ENCODE results near the gene SYNE1.

The SYNE1 gene

DNA sequence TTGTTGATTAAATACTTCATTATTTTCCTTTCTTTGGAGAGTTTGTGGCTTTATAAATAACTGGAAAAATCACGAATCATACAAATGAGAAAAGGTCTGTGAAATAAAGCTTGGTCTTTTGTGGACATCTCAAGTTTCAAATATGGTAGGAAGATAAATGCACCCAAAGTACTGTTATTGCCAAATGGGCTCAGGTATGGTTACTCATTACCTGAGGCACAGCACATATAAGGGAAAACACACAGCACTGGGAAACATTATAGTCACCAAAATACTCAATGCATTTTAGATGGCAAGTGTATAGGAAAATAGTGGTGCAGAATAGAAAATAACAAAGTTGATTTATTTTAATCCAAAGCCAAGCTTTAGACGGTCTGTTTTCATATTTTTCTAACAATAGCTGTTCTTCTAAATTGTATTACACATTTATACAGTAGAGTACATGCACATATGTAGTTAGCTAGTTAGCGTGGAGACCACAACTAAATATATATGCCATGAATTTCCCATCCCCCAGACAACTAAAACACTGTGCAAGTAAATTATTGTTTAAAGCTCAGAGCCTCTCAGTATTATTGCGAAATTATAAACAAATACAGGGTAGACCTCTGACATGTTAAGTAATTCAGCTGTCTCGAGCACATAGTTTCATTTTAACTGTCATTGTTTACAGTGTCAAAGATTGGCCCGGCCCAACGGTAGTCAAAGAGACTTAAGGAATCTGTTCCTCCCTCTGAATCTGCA is 336.0 kb downstream of the SYNE1 start:
- DNase-seq (ENCODE audit: low read depth in 2 of 2), result peak in 1 of 2 donors; percentile 77

DNA sequence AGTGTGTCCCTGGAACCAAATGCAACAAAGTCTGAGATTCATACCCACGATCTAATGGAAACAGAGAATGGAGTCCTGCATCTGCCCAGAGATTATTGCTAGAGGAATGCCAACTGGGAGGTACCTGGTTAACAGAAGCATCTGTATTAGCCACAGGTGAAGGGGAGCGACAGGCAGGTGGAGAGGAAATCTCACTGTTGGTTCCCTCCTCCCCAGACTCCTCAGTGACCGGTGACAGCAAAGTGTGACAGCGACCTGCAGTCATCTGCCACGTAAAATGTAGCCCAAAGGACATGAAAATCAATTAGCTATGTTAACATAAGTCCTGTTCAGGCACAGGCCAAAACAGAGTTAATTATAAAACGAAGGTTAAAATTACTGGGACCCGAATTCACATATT is 336.6 kb downstream of the SYNE1 start:
- DNase-seq (ENCODE audit: low read depth in 2 of 2), result no peak
- TF ChIP-seq, protein P1, sequence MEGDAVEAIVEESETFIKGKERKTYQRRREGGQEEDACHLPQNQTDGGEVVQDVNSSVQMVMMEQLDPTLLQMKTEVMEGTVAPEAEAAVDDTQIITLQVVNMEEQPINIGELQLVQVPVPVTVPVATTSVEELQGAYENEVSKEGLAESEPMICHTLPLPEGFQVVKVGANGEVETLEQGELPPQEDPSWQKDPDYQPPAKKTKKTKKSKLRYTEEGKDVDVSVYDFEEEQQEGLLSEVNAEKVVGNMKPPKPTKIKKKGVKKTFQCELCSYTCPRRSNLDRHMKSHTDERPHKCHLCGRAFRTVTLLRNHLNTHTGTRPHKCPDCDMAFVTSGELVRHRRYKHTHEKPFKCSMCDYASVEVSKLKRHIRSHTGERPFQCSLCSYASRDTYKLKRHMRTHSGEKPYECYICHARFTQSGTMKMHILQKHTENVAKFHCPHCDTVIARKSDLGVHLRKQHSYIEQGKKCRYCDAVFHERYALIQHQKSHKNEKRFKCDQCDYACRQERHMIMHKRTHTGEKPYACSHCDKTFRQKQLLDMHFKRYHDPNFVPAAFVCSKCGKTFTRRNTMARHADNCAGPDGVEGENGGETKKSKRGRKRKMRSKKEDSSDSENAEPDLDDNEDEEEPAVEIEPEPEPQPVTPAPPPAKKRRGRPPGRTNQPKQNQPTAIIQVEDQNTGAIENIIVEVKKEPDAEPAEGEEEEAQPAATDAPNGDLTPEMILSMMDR (IDR thresholded peaks at IDR 0.05; ENCODE audit: low read depth, low read length), result no peak
- H3K4me3 ChIP-seq (replicated peaks in 1 of 2; ENCODE audit: low read depth in 2 of 2, low read length in 2 of 2), result no peak overlapping the region

More for the DNA sequence above, 336.0 kb downstream of the SYNE1 start:
- H3K4me3 ChIP-seq (replicated peaks in 1 of 2; ENCODE audit: low read depth in 2 of 2, low read length in 2 of 2), result peak overlapping the region; percentile 69 to 80
- TF ChIP-seq, protein P1 (IDR thresholded peaks at IDR 0.05; ENCODE audit: low read depth, low read length), result no peak

DNA sequence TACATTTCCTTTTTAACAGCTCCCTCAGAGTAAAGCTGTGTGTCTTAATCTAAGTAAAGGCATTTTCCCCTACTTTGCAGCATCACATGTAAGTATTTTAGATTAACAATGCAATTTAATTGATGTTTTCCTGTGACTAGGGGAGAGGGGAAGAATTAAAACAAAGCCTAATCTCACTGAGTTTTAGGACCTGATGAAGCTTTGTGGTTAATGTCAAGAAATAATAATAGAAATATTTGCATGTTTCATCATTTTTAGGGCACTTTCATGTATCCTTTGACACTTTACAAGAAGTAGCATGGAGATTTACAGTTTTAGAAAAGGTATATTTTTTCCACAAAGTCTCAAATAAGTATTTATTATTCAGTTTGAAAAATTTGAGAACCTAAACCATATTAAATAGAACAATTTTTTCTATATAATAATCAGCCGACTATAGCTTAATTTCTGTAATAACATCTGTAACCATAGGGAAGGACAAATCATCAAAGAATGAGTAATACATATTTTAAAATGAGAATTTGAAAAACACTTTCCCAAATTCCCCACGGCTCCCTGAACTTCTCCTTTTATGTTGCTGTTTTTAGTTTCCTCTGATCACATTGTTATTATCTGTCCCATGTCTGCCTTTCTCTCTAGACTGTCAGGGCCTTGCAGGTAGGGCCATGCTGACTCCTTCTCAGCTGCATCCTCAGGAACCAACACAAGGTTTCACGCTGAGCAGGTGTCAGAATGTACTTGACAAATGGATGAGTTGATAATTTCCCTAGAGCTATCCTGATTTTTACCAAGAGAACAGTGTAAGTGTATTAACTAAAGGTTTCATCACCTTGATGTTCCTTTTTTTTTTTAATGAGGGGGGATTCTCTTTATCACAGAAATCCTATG is 338.1 kb downstream of the SYNE1 start:
- TF ChIP-seq, protein P1 (IDR thresholded peaks at IDR 0.05; ENCODE audit: low read depth, low read length), result no peak
- no peak overlapping the region for H3K4me3 ChIP-seq (replicated peaks in 1 of 2; ENCODE audit: low read depth in 2 of 2, low read length in 2 of 2)

DNA sequence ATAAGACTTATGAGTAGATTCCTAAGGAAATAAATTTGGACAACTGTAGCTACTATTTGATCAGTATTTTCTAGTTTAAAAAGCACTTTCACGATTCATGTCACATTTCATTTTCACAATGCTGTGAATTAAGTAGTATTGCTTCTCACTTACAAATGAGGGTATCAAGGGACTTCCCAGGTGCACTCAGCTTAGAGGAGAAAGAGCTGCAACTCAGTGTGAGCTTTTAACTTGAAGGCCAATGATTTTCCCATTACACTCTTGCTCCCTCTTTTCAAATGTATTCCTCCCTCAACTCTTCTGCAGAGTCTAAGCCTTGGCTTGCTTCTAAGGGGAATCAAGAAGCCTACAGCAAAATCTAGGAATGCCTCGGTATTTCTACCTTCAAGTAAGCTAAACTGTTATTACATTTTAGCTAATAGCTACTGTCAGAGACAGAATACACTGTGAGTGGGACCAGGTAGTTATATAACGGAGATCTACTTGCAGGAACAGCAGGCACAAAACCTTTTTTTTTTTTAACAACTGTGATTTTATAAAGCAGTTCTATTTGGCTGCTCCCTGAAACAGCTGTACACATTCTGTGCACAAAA is 339.0 kb downstream of the SYNE1 start:
- TF ChIP-seq, protein P1 (IDR thresholded peaks at IDR 0.05; ENCODE audit: low read depth, low read length), result no peak
- no peak overlapping the region for H3K4me3 ChIP-seq (replicated peaks in 1 of 2; ENCODE audit: low read depth in 2 of 2, low read length in 2 of 2)
- no peak for DNase-seq (ENCODE audit: low read depth in 2 of 2)

More for the DNA sequence above, 338.1 kb downstream of the SYNE1 start:
- DNase-seq (ENCODE audit: low read depth in 2 of 2), result no peak

DNA sequence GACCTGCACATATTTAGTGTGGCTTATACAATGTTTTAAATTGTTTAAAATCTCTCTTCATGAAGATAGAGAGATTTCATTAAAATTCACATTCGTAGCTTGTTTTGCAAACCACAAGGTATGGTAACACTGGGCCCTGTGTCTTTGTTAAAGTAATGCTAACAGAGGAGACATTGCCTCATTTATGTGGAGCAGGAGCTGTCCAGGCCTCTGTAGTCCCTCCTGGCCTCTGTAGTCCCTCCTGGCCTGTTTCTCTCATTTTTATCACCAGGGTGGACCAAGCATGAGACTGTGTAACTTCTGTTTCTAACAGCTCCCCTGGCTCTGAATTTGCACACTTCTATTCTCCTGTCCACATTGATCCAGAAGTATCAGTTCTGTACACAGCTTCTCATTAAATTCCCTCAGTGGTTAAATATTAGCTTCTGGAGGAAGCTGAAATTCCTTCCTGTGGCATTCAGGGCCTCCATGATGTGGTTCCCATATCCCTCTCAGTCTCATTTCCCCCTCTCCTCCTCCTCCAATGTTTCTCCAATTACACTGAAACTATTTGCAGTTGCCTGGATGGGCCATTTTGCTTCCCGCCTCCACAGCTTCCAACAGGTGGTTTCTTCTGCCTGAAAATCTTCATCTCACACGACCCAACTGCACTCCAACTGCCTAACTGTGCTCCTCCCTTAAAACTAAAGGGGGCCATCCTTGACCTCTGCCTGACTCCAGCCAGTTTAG is 340.4 kb downstream of the SYNE1 start:
- H3K4me3 ChIP-seq (replicated peaks in 1 of 2; ENCODE audit: low read depth in 2 of 2, low read length in 2 of 2), result no peak overlapping the region
- no peak for DNase-seq (ENCODE audit: low read depth in 2 of 2)
- TF ChIP-seq, protein P1 (IDR thresholded peaks at IDR 0.05; ENCODE audit: low read depth, low read length), result no peak

DNA sequence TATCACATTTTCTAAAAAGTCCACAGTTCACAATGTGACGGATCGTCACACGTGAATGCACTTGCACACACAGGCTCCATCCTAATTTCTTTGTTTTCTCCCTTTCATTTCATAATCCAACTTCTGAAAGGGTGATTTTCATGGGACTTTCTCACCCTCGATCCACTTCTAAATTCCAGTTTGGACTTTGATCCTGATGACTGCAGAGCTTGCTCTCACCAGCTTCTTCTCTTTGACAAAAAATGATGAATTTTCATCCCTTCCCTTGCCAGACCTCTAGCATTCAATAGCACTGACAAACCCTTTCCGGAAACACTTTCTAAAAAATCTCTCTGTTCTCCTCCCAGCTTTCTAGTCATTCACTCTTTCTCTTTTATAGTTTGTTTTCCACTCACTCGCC is 341.2 kb downstream of the SYNE1 start:
- TF ChIP-seq, protein P1 (IDR thresholded peaks at IDR 0.05; ENCODE audit: low read depth, low read length), result no peak
- no peak for DNase-seq (ENCODE audit: low read depth in 2 of 2)
- H3K4me3 ChIP-seq (replicated peaks in 1 of 2; ENCODE audit: low read depth in 2 of 2, low read length in 2 of 2), result no peak overlapping the region
